HEK293T (cell line): ENCODE data around the gene CORO2A.

Source experiments
- CTCF ChIA-PET: fragments of 350-600 bp; formaldehyde crosslinking; extraction: SDS; loops from one replicate; lab custom pipeline; 2021; ENCODE audit warnings: antibody characterized with exemption, inconsistent platforms; lab: Yijun Ruan, JAX
- POLR2A ChIA-PET: fragments of 350-600 bp; formaldehyde crosslinking; extraction: SDS; loops from one replicate; lab custom pipeline; 2020; ENCODE audit warnings: antibody characterized with exemption, inconsistent platforms; lab: Yijun Ruan, JAX
- DNase-seq: peaks from one replicate; pipeline ENCODE4 v3.0.0; 2012; ENCODE audit warnings: mixed read lengths; ENCODE audit errors: extremely low spot score
- ARNT ChIP-seq: fragments of 450-650 bp; IDR thresholded peaks from 2 replicates; pipeline ENCODE4 v1.6.1; 2017; ENCODE audit warnings: mild to moderate bottlenecking
- BHLHE40 ChIP-seq: fragments of 450-650 bp; IDR thresholded peaks from 2 replicates; pipeline ENCODE4 v1.6.1; 2016; ENCODE audit warnings: mild to moderate bottlenecking, moderate library complexity, borderline replicate concordance
- CTBP1 ChIP-seq: fragments of 450-650 bp; IDR thresholded peaks from 2 replicates; pipeline ENCODE4 v1.6.1; 2016; ENCODE audit warnings: borderline replicate concordance
- ELF4 ChIP-seq: fragments of 450-650 bp; IDR thresholded peaks from 2 replicates; pipeline ENCODE4 v1.6.1; 2017; ENCODE audit warnings: antibody characterized with exemption
- FOXA1 ChIP-seq: fragments of 450-650 bp; IDR thresholded peaks from 2 replicates; pipeline ENCODE4 v1.6.1; 2016; ENCODE audit warnings: mild to moderate bottlenecking
- FOXK2 ChIP-seq: fragments of 450-650 bp; IDR thresholded peaks from 2 replicates; pipeline ENCODE4 v1.6.1; 2016; ENCODE audit warnings: mild to moderate bottlenecking
- FOXM1 ChIP-seq: fragments of 450-650 bp; IDR thresholded peaks from 2 replicates; pipeline ENCODE4 v1.6.1; 2017; ENCODE audit warnings: mild to moderate bottlenecking, borderline replicate concordance
- HDGF ChIP-seq: fragments of 450-650 bp; IDR thresholded peaks from 2 replicates; pipeline ENCODE4 v1.6.1; 2017; ENCODE audit warnings: antibody characterized with exemption, borderline replicate concordance
- L3MBTL2 ChIP-seq: fragments of 450-650 bp; conservative IDR thresholded peaks from 2 replicates; pipeline ENCODE4 v1.6.1; 2016; ENCODE audit warnings: mild to moderate bottlenecking
- LEF1 ChIP-seq: fragments of 450-650 bp; IDR thresholded peaks from 2 replicates; pipeline ENCODE4 v1.6.1; 2017; ENCODE audit warnings: mild to moderate bottlenecking, borderline replicate concordance
- NFRKB ChIP-seq: fragments of 450-650 bp; IDR thresholded peaks from 2 replicates; pipeline ENCODE4 v1.6.1; 2016; ENCODE audit warnings: mild to moderate bottlenecking, moderate library complexity
- PKNOX1 ChIP-seq: fragments of 450-650 bp; IDR thresholded peaks from 2 replicates; pipeline ENCODE4 v1.6.1; 2016
- SP1 ChIP-seq: fragments of 450-650 bp; IDR thresholded peaks from 2 replicates; pipeline ENCODE4 v1.6.1; 2017
- SUZ12 ChIP-seq: fragments of 450-650 bp; IDR thresholded peaks from 2 replicates; pipeline ENCODE4 v1.6.1; 2016; ENCODE audit warnings: mild to moderate bottlenecking
- TARDBP ChIP-seq: fragments of 450-650 bp; IDR thresholded peaks from 2 replicates; pipeline ENCODE4 v1.6.1; 2016
- ZNF384 ChIP-seq: fragments of 450-650 bp; IDR thresholded peaks from 2 replicates; pipeline ENCODE4 v1.6.1; 2016

The CORO2A gene

GRCh38 chr9:98150721-98151120 lies 41.7 kb downstream of the CORO2A start:
- ChIA-PET POLR2A (no interaction called here), CTCF (no interaction called here)
- no peak for TF ChIP-seq FOXK2
- TF ChIP-seq BHLHE40: no peak
- TF ChIP-seq SUZ12: no peak
- no peak for TF ChIP-seq HDGF
- no peak for TF ChIP-seq CTBP1
- no peak for TF ChIP-seq ELF4
- no peak for TF ChIP-seq LEF1
- TF ChIP-seq FOXA1: no peak
- TF ChIP-seq FOXM1: no peak
- no peak for TF ChIP-seq PKNOX1
- TF ChIP-seq SP1: no peak
- no peak for TF ChIP-seq TARDBP
- no peak for TF ChIP-seq L3MBTL2
- TF ChIP-seq NFRKB: no peak
- TF ChIP-seq ZNF384: no peak
- TF ChIP-seq ARNT: no peak
- DNase-seq: no peak

GRCh38 chr9:98150164-98150563 lies 42.3 kb downstream of the CORO2A start:
- TF ChIP-seq TARDBP (no peak), ELF4 (no peak), CTBP1 (no peak), ZNF384 (no peak), PKNOX1 (no peak), LEF1 (no peak), ARNT (no peak), BHLHE40 (no peak), NFRKB (no peak)
- CTCF ChIA-PET: no interaction called here
- POLR2A ChIA-PET: no interaction called here
- no peak for DNase-seq

GRCh38 chr9:98149422-98149821 lies 43.0 kb downstream of the CORO2A start:
- no peak for TF ChIP-seq SP1
- CTCF ChIA-PET: interaction anchor here (0.6 to 0.7 kb wide), 3 partner anchors 47 to 243 kb away, joined by 3 to 10 read pairs (median 3); no protein-coding TSS in a partner anchor
- POLR2A ChIA-PET: no interaction called here
- DNase-seq: no peak

GRCh38 chr9:98148486-98148885 lies 44.0 kb downstream of the CORO2A start:
- ChIA-PET CTCF (interaction anchor here (0.6 kb wide), 1 partner anchor 73 kb away, joined by 3 read pairs; no protein-coding TSS in a partner anchor), POLR2A (no interaction called here)
- no peak for DNase-seq
- TF ChIP-seq CTBP1 (no peak), FOXA1 (no peak), SP1 (no peak), ZNF384 (no peak), ELF4 (no peak), TARDBP (no peak)

- POLR2A ChIA-PET: no interaction called here
- TF ChIP-seq SUZ12: no peak
- no peak for TF ChIP-seq NFRKB
- CTCF ChIA-PET: no interaction called here
- DNase-seq: no peak
Measured at GRCh38 chr9:98147582-98147981, 44.9 kb downstream of the CORO2A start.

GRCh38 chr9:98146101-98146991 lies 46.1 kb downstream of the CORO2A start:
- TF ChIP-seq TARDBP (no peak), FOXK2 (no peak)
- POLR2A ChIA-PET: no interaction called here
- CTCF ChIA-PET: no interaction called here
- no peak for DNase-seq

- ChIA-PET CTCF (no interaction called here), POLR2A (no interaction called here)
- DNase-seq: no peak
- TF ChIP-seq PKNOX1: no peak
- no peak for TF ChIP-seq NFRKB
- no peak for TF ChIP-seq FOXA1
- no peak for TF ChIP-seq ARNT
- TF ChIP-seq HDGF: no peak
- no peak for TF ChIP-seq L3MBTL2
- no peak for TF ChIP-seq SP1
- no peak for TF ChIP-seq ELF4
- no peak for TF ChIP-seq BHLHE40
- no peak for TF ChIP-seq TARDBP
- no peak for TF ChIP-seq FOXM1
- no peak for TF ChIP-seq SUZ12
- TF ChIP-seq LEF1: no peak
- no peak for TF ChIP-seq CTBP1
- no peak for TF ChIP-seq ZNF384
- no peak for TF ChIP-seq FOXK2
Measured at GRCh38 chr9:98144631-98145030, 47.8 kb downstream of the CORO2A start.
